Measurements from ENCODE around the gene WASF2. TPM values are rescaled to one million over a fixed set of nuclear protein-coding genes. Genes with fewer than 3 reads are reported as not detected.
"Not testable (repeated sequence)": the region's sequence is repeated elsewhere in the genome, so short reads cannot be mapped to it uniquely, and the experiment has no call there.

The WASF2 gene, protein sequence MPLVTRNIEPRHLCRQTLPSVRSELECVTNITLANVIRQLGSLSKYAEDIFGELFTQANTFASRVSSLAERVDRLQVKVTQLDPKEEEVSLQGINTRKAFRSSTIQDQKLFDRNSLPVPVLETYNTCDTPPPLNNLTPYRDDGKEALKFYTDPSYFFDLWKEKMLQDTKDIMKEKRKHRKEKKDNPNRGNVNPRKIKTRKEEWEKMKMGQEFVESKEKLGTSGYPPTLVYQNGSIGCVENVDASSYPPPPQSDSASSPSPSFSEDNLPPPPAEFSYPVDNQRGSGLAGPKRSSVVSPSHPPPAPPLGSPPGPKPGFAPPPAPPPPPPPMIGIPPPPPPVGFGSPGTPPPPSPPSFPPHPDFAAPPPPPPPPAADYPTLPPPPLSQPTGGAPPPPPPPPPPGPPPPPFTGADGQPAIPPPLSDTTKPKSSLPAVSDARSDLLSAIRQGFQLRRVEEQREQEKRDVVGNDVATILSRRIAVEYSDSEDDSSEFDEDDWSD
- total RNA-seq (2014; rRNA removed; shearing (Covaris generic)) = 7.9 and 9.5 TPM in 2 replicates

DNA sequence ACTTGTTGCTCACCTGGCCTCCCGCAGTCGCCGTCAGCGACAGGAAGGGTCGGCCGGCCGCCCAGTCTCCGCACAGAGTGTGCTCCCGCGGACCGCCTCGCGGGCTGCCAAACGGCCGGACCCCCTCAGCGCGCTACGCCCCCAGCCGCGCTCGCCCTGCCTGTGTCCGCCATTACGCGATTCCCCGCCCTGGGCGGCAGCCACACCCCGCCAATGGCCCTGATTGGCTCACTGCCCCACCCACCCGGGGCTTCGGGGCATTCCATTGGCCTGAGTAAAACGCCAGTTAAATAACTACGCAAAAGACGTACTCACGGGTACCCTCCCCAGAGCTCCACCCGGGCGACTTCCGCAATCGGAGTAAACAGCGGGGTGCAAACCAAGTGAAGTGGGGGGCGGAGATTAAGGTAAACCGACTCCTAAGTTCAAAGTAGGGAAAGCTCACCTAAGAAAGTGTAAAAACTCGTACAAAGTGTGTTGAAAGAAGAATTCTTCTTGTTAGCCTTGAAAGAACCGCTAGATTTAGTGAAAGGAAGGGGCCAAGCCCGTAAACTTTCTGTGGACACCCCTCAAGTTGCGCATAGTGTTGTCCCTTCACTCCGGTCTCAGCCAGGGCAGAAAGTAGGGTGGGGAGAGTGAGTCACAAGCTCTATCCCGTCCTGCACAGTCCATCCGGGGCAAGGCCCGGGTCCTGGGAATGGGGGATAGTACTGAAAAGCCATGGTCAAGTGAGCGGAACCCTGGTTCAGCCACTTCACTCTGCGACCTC lies at the start of gene WASF2:
TSS of gene WASF2 (minus strand) at position 195 of the 769 bp plus-strand sequence. CDS start 61,277 bp downstream, outside the sequence.
- peak; percentile 95 for DNase-seq (ENCODE audit: low spot score)

- no peak for DNase-seq (ENCODE audit: low spot score)
These were observed 48.8 kb upstream of the WASF2 start for GRCh38 chr1:27538793-27539192.

- not testable (repeated sequence) for DNase-seq (ENCODE audit: low spot score)
These were observed 48.3 kb upstream of the WASF2 start for GRCh38 chr1:27538305-27538676.

DNA sequence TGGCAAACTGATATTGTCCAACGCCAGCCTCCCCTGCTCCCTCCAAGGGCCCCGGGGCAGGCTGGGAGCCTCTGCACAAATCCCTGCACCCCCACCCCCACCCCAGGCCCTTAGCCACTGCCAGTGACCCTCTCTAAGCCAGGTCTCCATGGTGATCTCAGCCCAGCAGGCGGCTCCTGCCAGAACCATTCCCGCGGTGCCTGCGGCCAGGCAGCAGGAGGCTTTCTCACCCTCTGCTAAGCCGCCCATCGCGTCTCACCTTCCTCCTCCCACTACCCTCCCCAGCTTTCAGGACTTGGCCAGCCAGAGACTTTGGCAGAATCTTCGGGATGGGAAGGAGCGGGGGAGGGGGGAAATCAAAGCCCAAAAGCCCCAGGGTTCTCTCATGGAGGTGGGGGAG lies 46.8 kb upstream of the WASF2 start:
- DNase-seq (ENCODE audit: low spot score) = peak; percentile 91

DNA sequence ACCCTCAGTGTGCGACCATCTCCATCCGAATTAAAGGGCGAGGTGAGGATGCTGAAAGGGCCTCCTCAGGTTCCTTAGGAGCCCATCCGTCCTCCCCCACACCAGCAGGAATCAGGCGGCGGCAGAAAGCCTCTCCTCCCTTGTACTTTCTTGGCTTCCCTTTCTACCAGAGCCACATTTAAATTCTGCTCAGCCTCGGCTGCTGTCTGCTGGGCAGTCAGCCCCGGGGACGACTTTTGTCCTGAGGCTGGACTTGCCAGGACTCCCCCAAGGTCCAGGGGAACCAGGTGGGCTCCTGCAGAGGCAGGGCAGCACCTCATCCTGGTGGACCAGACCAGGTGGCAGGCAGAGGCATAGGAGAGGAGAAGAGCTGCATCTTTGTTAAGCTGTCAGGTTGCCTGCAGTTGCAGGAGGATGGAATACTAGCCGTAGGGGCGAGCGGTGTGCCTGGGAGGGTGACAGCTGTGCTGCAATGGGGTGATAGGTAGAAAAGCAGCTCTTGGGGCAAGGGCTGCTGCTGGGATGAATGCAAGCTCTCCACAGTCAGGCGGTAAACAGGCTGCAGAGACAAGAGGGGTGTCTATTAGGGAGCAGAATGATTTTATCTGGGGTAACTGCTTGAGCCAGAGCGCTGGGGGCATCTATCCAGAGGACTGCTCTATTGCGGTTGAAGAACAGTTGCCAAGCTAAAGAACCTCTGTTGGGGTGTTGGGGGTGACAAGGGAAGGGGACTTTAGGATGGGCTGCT lies 46.2 kb upstream of the WASF2 start:
- DNase-seq (ENCODE audit: low spot score) = no peak

GRCh38 chr1:27535386-27535785 lies 45.4 kb upstream of the WASF2 start:
- DNase-seq (ENCODE audit: low spot score) = no peak

- DNase-seq (ENCODE audit: low spot score) = no peak
These were observed 42.2 kb upstream of the WASF2 start for GRCh38 chr1:27531959-27532685.

GRCh38 chr1:27530192-27530591 lies 40.2 kb upstream of the WASF2 start:
- no peak for DNase-seq (ENCODE audit: low spot score)

DNA sequence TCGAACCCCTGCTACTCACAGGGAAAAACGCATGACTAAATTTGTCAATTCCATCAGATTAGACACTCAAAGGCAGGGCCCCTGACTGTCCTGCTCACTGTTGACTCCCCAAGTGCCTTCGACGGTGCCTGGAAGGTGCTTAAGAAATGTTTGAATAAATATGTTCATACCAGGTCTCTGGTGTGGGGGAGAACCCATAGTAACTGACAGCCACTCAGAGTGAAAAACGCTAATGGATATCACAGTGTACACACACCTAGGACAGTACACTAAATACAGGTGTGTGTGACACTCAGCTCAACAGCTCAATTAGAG lies 39.7 kb upstream of the WASF2 start:
- no peak for DNase-seq (ENCODE audit: low spot score)

- no peak for DNase-seq (ENCODE audit: low spot score)
These were observed 39.1 kb upstream of the WASF2 start for GRCh38 chr1:27528818-27529703.

- no peak for DNase-seq (ENCODE audit: low spot score)
These were observed 38.2 kb upstream of the WASF2 start for GRCh38 chr1:27527890-27528817.

DNA sequence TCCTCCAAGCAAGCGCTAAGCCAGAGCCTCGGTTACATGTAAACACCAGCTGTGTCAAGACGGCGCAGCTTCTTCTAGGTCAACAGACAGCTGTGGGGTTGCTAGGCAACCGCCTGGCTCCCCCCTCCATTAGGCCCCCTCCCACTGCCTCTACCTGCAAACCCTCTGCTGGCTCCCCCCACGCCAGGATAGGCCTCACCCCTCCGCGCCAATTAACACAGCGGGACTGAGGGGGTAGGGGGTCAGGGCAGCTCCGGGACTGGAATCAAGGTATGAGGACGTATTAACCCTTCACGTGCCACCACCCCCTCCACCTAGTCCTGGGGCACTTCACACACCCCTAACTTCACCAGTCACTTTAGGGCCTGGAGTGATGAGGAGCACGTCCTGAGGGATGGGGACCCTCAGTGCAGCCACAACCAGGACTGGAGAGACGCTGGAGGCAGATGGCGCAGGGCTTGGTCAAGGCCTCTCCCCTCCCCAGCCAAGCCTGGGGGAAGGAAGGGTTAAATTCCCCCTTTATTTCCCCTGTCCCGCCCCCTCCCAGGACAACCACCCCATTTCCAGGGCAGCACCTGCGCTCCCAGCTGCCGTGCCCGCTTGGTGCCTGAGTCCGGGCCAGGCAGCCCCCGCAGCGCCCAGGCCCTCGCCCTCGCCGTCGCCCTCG lies 37.4 kb upstream of the WASF2 start:
- DNase-seq (ENCODE audit: low spot score) = no peak

- no peak for DNase-seq (ENCODE audit: low spot score)
These were observed 36.7 kb upstream of the WASF2 start for GRCh38 chr1:27526569-27527222.

GRCh38 chr1:27525296-27526272 lies 35.6 kb upstream of the WASF2 start:
- no peak for DNase-seq (ENCODE audit: low spot score)

DNA sequence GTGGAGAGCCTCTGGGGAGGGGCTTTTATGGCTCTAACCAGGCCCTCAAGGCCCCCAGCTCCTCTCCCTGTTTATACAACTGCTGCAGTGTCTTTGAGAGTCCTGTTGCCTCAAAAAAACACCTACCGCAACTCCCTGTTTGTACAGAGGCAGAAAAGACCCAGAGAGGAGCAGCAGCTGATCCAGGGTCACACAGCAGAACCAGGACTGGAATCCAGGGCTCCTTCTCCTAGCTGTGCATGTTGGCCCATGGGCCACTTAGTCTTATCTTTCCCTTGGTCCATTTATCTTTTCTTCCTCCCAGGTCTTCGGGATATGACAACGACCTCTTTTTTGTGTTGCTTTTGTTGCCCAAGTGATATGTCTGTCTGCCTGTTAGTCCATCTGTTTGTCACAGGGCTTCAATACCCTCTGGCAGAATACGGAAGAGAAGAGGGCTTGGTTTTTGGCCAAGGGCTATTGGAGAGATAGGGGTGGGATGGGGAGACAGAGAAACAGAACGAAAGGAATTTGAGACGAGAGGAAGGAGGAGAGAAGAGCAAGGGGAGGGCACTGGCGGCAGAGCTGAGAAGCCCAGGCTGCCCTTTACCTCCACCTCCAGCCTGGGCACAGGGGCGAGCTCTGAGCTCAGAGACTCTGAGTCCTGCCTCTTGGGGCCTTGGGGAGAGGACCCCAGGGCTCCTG lies 33.5 kb upstream of the WASF2 start:
- no peak for DNase-seq (ENCODE audit: low spot score)
